Measurements from ENCODE around the gene CBY2.

The CBY2 gene

GRCh38 chr13:45700971-45701900 lies 884 bp upstream of the CBY2 start:
- Histone ChIP-seq H3K27me3 (ENCODE audit: insufficient read depth, poor library complexity, severe bottlenecking) (no peaks in the 10 kb centered on the region), H3K27ac (replicated peaks) (no peak overlapping the region), H3K4me3 (replicated peaks; ENCODE audit: insufficient read depth, low read length) (no peak overlapping the region)
- no peak for DNase-seq (ENCODE audit: low read depth in 1 of 2, low spot score in 1 of 2)
- no peak for TF ChIP-seq CTCF (IDR thresholded peaks at IDR 0.05; ENCODE audit: insufficient read depth, low read length)
- TF ChIP-seq POLR2AphosphoS5 (IDR thresholded peaks at IDR 0.05; ENCODE audit: low read depth), result no peak
- TF ChIP-seq REST (IDR thresholded peaks at IDR 0.05; ENCODE audit: insufficient replicate concordance, low read depth), result no peak
- no peak for TF ChIP-seq SPI1 (IDR thresholded peaks at IDR 0.05; ENCODE audit: borderline replicate concordance, low read depth)
- TF ChIP-seq GABPA (IDR thresholded peaks at IDR 0.05; ENCODE audit: low read depth), result no peak

GRCh38 chr13:45702869-45703391 lies 810 bp downstream of the CBY2 start:
- no peak for DNase-seq (ENCODE audit: low read depth in 1 of 2, low spot score in 1 of 2)
- H3K4me3 ChIP-seq (replicated peaks; ENCODE audit: insufficient read depth, low read length), result no peak overlapping the region
- H3K27me3 ChIP-seq (ENCODE audit: insufficient read depth, poor library complexity, severe bottlenecking), result no peaks in the 10 kb centered on the region
- TF ChIP-seq GABPA (IDR thresholded peaks at IDR 0.05; ENCODE audit: low read depth) (no peak), SPI1 (IDR thresholded peaks at IDR 0.05; ENCODE audit: borderline replicate concordance, low read depth) (no peak), REST (IDR thresholded peaks at IDR 0.05; ENCODE audit: insufficient replicate concordance, low read depth) (no peak), CTCF (IDR thresholded peaks at IDR 0.05; ENCODE audit: insufficient read depth, low read length) (no peak)
- H3K27ac ChIP-seq (replicated peaks), result no peak overlapping the region

GRCh38 chr13:45704211-45704739 lies 2.2 kb downstream of the CBY2 start:
- H3K27me3 ChIP-seq (ENCODE audit: insufficient read depth, poor library complexity, severe bottlenecking), result no peaks in the 10 kb centered on the region
- no peak overlapping the region for H3K27ac ChIP-seq (replicated peaks)
- TF ChIP-seq POLR2AphosphoS5 (IDR thresholded peaks at IDR 0.05; ENCODE audit: low read depth) (no peak), SPI1 (IDR thresholded peaks at IDR 0.05; ENCODE audit: borderline replicate concordance, low read depth) (no peak), REST (IDR thresholded peaks at IDR 0.05; ENCODE audit: insufficient replicate concordance, low read depth) (no peak), CTCF (IDR thresholded peaks at IDR 0.05; ENCODE audit: insufficient read depth, low read length) (no peak), GABPA (IDR thresholded peaks at IDR 0.05; ENCODE audit: low read depth) (no peak)
- no peak overlapping the region for H3K4me3 ChIP-seq (replicated peaks; ENCODE audit: insufficient read depth, low read length)
- DNase-seq (ENCODE audit: low read depth in 1 of 2, low spot score in 1 of 2), result no peak

Measured in HL-60 (cell line).